ENCODE results near the gene PKP3.

GRCh38 chr11:379205-380094 lies 14.6 kb upstream of the PKP3 start:
- no peak for TF ChIP-seq CTCF (IDR thresholded peaks at IDR 0.05 in 8 of 11, conservative IDR thresholded peaks at IDR 0.05 in 3 of 11)
- TF ChIP-seq POLR2AphosphoS5 (IDR thresholded peaks at IDR 0.05): no peak

Data from spleen (tissue), 7 donors.